ENCODE data around the gene UNK. TPM values are rescaled to one million over a fixed set of nuclear protein-coding genes. Genes with fewer than 3 reads are reported as not detected.

UNK gene
- total and polyA plus RNA-seq, 2 of the 13 experiments (the other 11 are each of a cell fraction or from before 2014, with no cell fraction given) = 31.6 to 33.0 TPM

DNA sequence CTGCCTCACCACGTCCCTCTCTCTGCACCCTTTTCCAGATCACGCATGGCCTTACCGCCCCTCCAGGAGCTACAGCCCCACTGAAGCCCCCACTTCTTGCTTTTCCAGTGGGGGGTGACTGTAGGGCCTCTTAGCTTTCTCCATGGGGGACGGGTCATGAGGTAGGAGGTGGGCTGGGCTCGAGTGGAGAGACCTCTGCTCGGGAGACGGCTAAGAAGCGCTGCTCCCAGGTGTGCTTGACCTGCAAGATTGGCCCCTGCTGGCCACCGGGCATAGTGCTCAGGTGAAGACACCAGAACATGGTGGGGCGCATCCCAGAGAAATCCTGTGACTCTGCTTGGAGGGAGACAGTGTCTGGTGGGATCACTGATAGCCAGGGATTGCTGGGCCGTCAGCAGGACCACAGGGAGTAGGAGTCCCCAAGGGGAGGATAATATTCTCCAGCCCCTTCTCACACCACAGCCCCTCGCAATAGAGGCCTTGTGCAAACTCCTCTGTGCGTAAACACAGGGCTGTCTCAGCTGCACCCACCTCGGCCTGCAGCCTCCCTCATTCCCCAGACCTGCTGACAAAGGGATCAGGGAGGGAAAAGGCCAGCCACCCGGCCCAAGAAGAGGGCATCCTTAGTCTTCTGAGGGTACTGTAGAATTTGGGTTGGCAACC is 10.7 kb upstream of the UNK start:
- in situ Hi-C loops (cut with HindIII; ENCODE audit: extremely low pct_ligation_motif_present, low pct_unique_long_range_greater_than_20kb) = no loop called here
- Histone ChIP-seq H3K9me3 (ENCODE audit: low read length) (no peaks in the 10 kb centered on the region), H3K27me3 (ENCODE audit: control insufficient read depth in 1 of 2, insufficient read depth in 2 of 2, low read length in 2 of 2) (no peaks in the 10 kb centered on the region; a peak in 1 of 5 replicates), H3K4me3 (replicated peaks in 1 of 3; ENCODE audit: insufficient read depth in 1 of 3, low read depth in 2 of 3, low read length in 3 of 3) (no peak overlapping the region), H2AFZ (ENCODE audit: low read length) (no peak overlapping the region), H3K79me2 (ENCODE audit: insufficient read depth, low read length) (peaks cover 18% of the 10 kb centered on the region), H3K4me2 (ENCODE audit: low read depth, low read length) (no peak overlapping the region), H3K27ac (ENCODE audit: extremely low read length, insufficient read depth, low read length) (no peak overlapping the region), H4K20me1 (ENCODE audit: insufficient read depth, low read length) (peaks cover 26% of the 10 kb centered on the region), H3K9ac (ENCODE audit: insufficient read depth, low read depth, low read length) (no peak overlapping the region), H3K36me3 (replicated peaks in 1 of 2; ENCODE audit: control insufficient read depth in 1 of 2, insufficient read depth in 2 of 2, low read length in 2 of 2) (peaks cover 8 to 9% of the 10 kb centered on the region in 2 experiments; a peak in 4 of 5 replicates), H3K4me1 (ENCODE audit: insufficient read depth, low read length) (peaks cover 76% of the 10 kb centered on the region)
- no peak for DNase-seq (ENCODE audit: low spot score)
- no TSS peak for BruUV-seq (replicated peaks)
- intact Hi-C loops (cut with micrococcal nuclease; ENCODE audit: unreplicated experiment) = no loop called here
- FAIRE-seq = no peak
- ChIA-PET POLR2A (interaction anchor here (2.1 to 13.1 kb wide), 7 partner anchors 11 to 103 kb away, joined by 5 to 390 read pairs (median 16); partner anchors contain the start of genes GALK1, TRIM47, UNC13D and UNK), CTCF (ENCODE audit: low intra/inter-chr PET ratio, low total read pairs) (no interaction called here)
- peak; percentile 61 for ATAC-seq
- WGBS (ENCODE audit: low lambda C conversion rate) = 58% methylated on average over 15 of the region's 15 CpGs
- TF ChIP-seq ZNF382 (CRISPR knock-in tag; IDR thresholded peaks at IDR 0.05; ENCODE audit: borderline replicate concordance) (no peak), TBX3 (IDR thresholded peaks at IDR 0.05; ENCODE audit: borderline replicate concordance) (no peak), FOXA1 (IDR thresholded peaks at IDR 0.05) (no peak), FOXA1 (CRISPR knock-in tag; IDR thresholded peaks at IDR 0.05) (0 out of 2 replicates have a peak, but pooled peaks have one; percentile 29), KAT8 (CRISPR knock-in tag; IDR thresholded peaks at IDR 0.05) (no peak), ZFAT (CRISPR knock-in tag; conservative IDR thresholded peaks at IDR 0.05) (no peak), CC2D1A (CRISPR knock-in tag; IDR thresholded peaks at IDR 0.05) (no peak), FOXP4 (CRISPR knock-in tag; IDR thresholded peaks at IDR 0.05) (no peak)
- TF ChIP-seq, protein P1, sequence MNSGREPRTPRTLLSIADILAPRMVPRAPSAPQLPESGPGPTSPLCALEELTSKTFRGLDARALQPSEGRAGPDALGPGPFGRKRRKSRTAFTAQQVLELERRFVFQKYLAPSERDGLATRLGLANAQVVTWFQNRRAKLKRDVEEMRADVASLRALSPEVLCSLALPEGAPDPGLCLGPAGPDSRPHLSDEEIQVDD (CRISPR knock-in tag; IDR thresholded peaks at IDR 0.05; ENCODE audit: borderline replicate concordance) = no peak
- TF ChIP-seq, protein P2, sequence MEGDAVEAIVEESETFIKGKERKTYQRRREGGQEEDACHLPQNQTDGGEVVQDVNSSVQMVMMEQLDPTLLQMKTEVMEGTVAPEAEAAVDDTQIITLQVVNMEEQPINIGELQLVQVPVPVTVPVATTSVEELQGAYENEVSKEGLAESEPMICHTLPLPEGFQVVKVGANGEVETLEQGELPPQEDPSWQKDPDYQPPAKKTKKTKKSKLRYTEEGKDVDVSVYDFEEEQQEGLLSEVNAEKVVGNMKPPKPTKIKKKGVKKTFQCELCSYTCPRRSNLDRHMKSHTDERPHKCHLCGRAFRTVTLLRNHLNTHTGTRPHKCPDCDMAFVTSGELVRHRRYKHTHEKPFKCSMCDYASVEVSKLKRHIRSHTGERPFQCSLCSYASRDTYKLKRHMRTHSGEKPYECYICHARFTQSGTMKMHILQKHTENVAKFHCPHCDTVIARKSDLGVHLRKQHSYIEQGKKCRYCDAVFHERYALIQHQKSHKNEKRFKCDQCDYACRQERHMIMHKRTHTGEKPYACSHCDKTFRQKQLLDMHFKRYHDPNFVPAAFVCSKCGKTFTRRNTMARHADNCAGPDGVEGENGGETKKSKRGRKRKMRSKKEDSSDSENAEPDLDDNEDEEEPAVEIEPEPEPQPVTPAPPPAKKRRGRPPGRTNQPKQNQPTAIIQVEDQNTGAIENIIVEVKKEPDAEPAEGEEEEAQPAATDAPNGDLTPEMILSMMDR (CRISPR knock-in tag; IDR thresholded peaks at IDR 0.05) = peak; percentile 43; the same call in 1 of the 2 replicates
- TF ChIP-seq, protein P3, sequence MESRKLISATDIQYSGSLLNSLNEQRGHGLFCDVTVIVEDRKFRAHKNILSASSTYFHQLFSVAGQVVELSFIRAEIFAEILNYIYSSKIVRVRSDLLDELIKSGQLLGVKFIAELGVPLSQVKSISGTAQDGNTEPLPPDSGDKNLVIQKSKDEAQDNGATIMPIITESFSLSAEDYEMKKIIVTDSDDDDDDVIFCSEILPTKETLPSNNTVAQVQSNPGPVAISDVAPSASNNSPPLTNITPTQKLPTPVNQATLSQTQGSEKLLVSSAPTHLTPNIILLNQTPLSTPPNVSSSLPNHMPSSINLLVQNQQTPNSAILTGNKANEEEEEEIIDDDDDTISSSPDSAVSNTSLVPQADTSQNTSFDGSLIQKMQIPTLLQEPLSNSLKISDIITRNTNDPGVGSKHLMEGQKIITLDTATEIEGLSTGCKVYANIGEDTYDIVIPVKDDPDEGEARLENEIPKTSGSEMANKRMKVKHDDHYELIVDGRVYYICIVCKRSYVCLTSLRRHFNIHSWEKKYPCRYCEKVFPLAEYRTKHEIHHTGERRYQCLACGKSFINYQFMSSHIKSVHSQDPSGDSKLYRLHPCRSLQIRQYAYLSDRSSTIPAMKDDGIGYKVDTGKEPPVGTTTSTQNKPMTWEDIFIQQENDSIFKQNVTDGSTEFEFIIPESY (CRISPR knock-in tag; IDR thresholded peaks at IDR 0.05) = peak; percentile 8; the same call in 1 of the 2 replicates
- TF ChIP-seq, protein P4, sequence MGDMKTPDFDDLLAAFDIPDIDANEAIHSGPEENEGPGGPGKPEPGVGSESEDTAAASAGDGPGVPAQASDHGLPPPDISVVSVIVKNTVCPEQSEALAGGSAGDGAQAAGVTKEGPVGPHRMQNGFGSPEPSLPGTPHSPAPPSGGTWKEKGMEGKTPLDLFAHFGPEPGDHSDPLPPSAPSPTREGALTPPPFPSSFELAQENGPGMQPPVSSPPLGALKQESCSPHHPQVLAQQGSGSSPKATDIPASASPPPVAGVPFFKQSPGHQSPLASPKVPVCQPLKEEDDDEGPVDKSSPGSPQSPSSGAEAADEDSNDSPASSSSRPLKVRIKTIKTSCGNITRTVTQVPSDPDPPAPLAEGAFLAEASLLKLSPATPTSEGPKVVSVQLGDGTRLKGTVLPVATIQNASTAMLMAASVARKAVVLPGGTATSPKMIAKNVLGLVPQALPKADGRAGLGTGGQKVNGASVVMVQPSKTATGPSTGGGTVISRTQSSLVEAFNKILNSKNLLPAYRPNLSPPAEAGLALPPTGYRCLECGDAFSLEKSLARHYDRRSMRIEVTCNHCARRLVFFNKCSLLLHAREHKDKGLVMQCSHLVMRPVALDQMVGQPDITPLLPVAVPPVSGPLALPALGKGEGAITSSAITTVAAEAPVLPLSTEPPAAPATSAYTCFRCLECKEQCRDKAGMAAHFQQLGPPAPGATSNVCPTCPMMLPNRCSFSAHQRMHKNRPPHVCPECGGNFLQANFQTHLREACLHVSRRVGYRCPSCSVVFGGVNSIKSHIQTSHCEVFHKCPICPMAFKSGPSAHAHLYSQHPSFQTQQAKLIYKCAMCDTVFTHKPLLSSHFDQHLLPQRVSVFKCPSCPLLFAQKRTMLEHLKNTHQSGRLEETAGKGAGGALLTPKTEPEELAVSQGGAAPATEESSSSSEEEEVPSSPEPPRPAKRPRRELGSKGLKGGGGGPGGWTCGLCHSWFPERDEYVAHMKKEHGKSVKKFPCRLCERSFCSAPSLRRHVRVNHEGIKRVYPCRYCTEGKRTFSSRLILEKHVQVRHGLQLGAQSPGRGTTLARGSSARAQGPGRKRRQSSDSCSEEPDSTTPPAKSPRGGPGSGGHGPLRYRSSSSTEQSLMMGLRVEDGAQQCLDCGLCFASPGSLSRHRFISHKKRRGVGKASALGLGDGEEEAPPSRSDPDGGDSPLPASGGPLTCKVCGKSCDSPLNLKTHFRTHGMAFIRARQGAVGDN (CRISPR knock-in tag; IDR thresholded peaks at IDR 0.05) = 0 out of 2 replicates have a peak, but pooled peaks have one; percentile 8

Data from HepG2 (cell line).